Measurements from ENCODE around the gene LYPLA2. TPM values are rescaled to one million over a fixed set of nuclear protein-coding genes. Genes with fewer than 3 reads are reported as not detected.

Gene LYPLA2
- total and polyA plus RNA-seq, 2 of the 8 experiments (the other 6 are each of a cell fraction or from before 2014, with no cell fraction given): 138 to 211 TPM

GRCh38 chr1:23800400-23801337 is 9.7 kb downstream of the LYPLA2 start, which contains the start of gene GALE:
Gene GALE (minus strand): TSS chr1:23800754. CDS start chr1:23799007, 1,747 bp downstream.
- Histone ChIP-seq H3K4ac (replicated peaks; ENCODE audit: insufficient read length, low read depth, low read length) (no peak within 1 kb of the TSS), H4K91ac (replicated peaks; ENCODE audit: insufficient read length, low read length) (peak within 1 kb of the TSS; percentile 79), H3K9me3 (ENCODE audit: insufficient read depth in 2 of 2, low read depth in 1 of 2, low read length in 1 of 2) (no peaks in the 10 kb centered on the region), H3K18ac (ENCODE audit: extremely low read depth, low read length) (peak within 1 kb of the TSS; percentile 53), H3K4me3 (ENCODE audit: extremely low read depth in 1 of 4, insufficient read depth in 2 of 4, low read depth in 3 of 4, low read length in 4 of 4) (peak within 1 kb of the TSS; percentile 57 to 81 (median 70)), H3K23me2 (ENCODE audit: low read depth, low read length) (peaks cover 16% of the 10 kb centered on the region), H3K27me3 (replicated peaks in 1 of 4; ENCODE audit: control insufficient read depth in 3 of 4, extremely low read depth in 1 of 4, insufficient read depth in 3 of 4, low read length in 3 of 4) (no peaks in the 10 kb centered on the region; a peak in 1 of 7 replicates), H3K4me1 (replicated peaks in 1 of 4; ENCODE audit: control insufficient read depth in 3 of 4, insufficient read depth in 4 of 4, low read length in 3 of 4) (peaks cover 0 to 12% (median 9%) of the 10 kb centered on the region in 4 experiments; a peak in 5 of 7 replicates), H2AK5ac (ENCODE audit: low read depth, low read length) (no peak within 1 kb of the TSS), H3K4me2 (ENCODE audit: insufficient read depth in 1 of 2, low read depth in 2 of 2, low read length in 2 of 2) (peak within 1 kb of the TSS; percentile 89 to 95), H3K79me1 (ENCODE audit: low read depth, low read length) (no peaks in the 10 kb centered on the region), H3K56ac (replicated peaks; ENCODE audit: insufficient read length, low read depth, low read length) (peak within 1 kb of the TSS; percentile 52), H3K14ac (ENCODE audit: insufficient read length) (no peak within 1 kb of the TSS), H2BK5ac (ENCODE audit: low read depth, low read length) (peak within 1 kb of the TSS; percentile 79; the same call in 1 of the 2 replicates), H2BK15ac (ENCODE audit: low read length) (0 out of 2 replicates have a peak within 1 kb of the TSS, but pooled peaks have one; percentile 72), H3K23ac (ENCODE audit: insufficient read length) (no peak within 1 kb of the TSS), H2BK20ac (ENCODE audit: low read length) (no peak within 1 kb of the TSS), H2BK12ac (ENCODE audit: low read depth, low read length) (peak within 1 kb of the TSS; percentile 53; the same call in 1 of the 2 replicates), H4K5ac (ENCODE audit: insufficient read length, low read depth, low read length) (peak within 1 kb of the TSS; percentile 21), H4K8ac (ENCODE audit: extremely low read depth, insufficient read depth, low read length) (peak within 1 kb of the TSS; percentile 28), H3K79me2 (ENCODE audit: control insufficient read depth in 1 of 2, insufficient read depth in 2 of 2, low read length in 2 of 2) (no peaks in the 10 kb centered on the region), H3K27ac (ENCODE audit: low read depth, low read length) (no peak within 1 kb of the TSS), H3K9ac (replicated peaks in 1 of 4; ENCODE audit: extremely low read depth in 1 of 4, low read depth in 3 of 4, low read length in 3 of 4) (peak within 1 kb of the TSS; percentile 33 to 82 (median 45)), H4K20me1 (replicated peaks in 1 of 2; ENCODE audit: control insufficient read depth in 1 of 2, insufficient read depth in 2 of 2, low read length in 2 of 2) (peaks cover 2 to 6% of the 10 kb centered on the region in 2 experiments), H3K36me3 (ENCODE audit: control insufficient read depth in 2 of 4, insufficient read depth in 4 of 4, low read length in 3 of 4) (peaks cover 6 to 18% (median 14%) of the 10 kb centered on the region in 4 experiments; a peak in 5 of 8 replicates), H2AFZ (ENCODE audit: low read length) (no peak within 1 kb of the TSS), H2BK120ac (replicated peaks; ENCODE audit: low read depth, low read length) (peak within 1 kb of the TSS; percentile 69)
- CTCF ChIA-PET (ENCODE audit: partially characterized antibody): interaction anchor here (0.6 to 5.3 kb wide), 13 partner anchors 10 to 143 kb away, joined by 3 to 66 read pairs (median 6); partner anchors contain the start of gene PITHD1
- DNase-seq (ENCODE audit: low read depth in 1 of 2, low spot score in 2 of 2): peak in 1 of 2 experiments; percentile 84
- POLR2A ChIA-PET (ENCODE audit: partially characterized antibody): interaction anchor here (0.6 to 16.2 kb wide), 13 partner anchors 10 to 159 kb away, joined by 3 to 192 read pairs (median 4); partner anchors contain the start of genes HMGCL, LYPLA2, PITHD1 and PNRC2
- FAIRE-seq: no peak
- 2% methylated on average over 44 of the region's 82 CpGs; no CpG with 5 or more reads in 1 of the 2 experiments for WGBS, 2 experiments (ENCODE audit: extremely low coverage in 1 of 2, insufficient coverage in 1 of 2, insufficient read length in 1 of 2, insufficient replicate concordance in 2 of 2, low coverage in 1 of 2, low lambda C conversion rate in 2 of 2, missing lambda C conversion rate in 1 of 2)
- TF ChIP-seq HDAC2 (IDR thresholded peaks at IDR 0.05; ENCODE audit: borderline replicate concordance in 1 of 2, low read depth in 2 of 2, low read length in 2 of 2): peak; percentile 21 to 75; a peak in 3 of 4 replicates
- TF ChIP-seq ASH2L (IDR thresholded peaks at IDR 0.05; ENCODE audit: low read length): peak; percentile 45
- TF ChIP-seq SIRT6 (IDR thresholded peaks at IDR 0.05; ENCODE audit: low read length): no peak
- no peak for TF ChIP-seq E2F6 (IDR thresholded peaks at IDR 0.05)
- no peak for TF ChIP-seq CTBP2 (IDR thresholded peaks at IDR 0.05; ENCODE audit: borderline replicate concordance, insufficient read depth, insufficient read length, low read length)
- TF ChIP-seq BACH1 (IDR thresholded peaks at IDR 0.05; ENCODE audit: low read length): peak; percentile 86
- no peak for TF ChIP-seq HDAC6 (IDR thresholded peaks at IDR 0.05; ENCODE audit: low read depth, low read length)
- TF ChIP-seq EP300 (IDR thresholded peaks at IDR 0.05; ENCODE audit: borderline replicate concordance in 1 of 2, low read depth in 2 of 2, low read length in 2 of 2): peak in 1 of 2 experiments; percentile 58; a peak in 1 of 3 replicates

Measured in H1 (cell line).